DOHH2 (cell line): ENCODE results near the gene RFWD3.

ENCODE experiments used
- H3F3A ChIP-seq: fragments of 200-600 bp; sonication (generic), shearing (Covaris generic); 2 replicates; pipeline ENCODE4 v1.6.0; 2016; ENCODE audit warnings: antibody characterized with exemption, mild to moderate bottlenecking; ENCODE audit not compliant: control insufficient read depth, insufficient read depth
- H3K27ac ChIP-seq: fragments of 200-600 bp; sonication (generic); 2 replicates; pipeline ENCODE4 v1.5.1; 2014; ENCODE audit warnings: low read depth, mild to moderate bottlenecking, low read length, moderate library complexity
- H3K27me3 ChIP-seq: fragments of 200-600 bp; sonication (generic); 2 replicates; pipeline ENCODE4 v1.6.1; 2014; ENCODE audit warnings: mild to moderate bottlenecking, low read length, mixed read lengths; ENCODE audit not compliant: control insufficient read depth
- H3K36me3 ChIP-seq: fragments of 200-600 bp; sonication (generic); 2 replicates; pipeline ENCODE4 v1.6.1; 2014; ENCODE audit warnings: mild to moderate bottlenecking, low read length, moderate library complexity, mixed read lengths; ENCODE audit not compliant: control insufficient read depth
- H3K4me1 ChIP-seq: fragments of 200-600 bp; sonication (generic); 2 replicates; pipeline ENCODE4 v1.6.1; 2014; ENCODE audit warnings: mild to moderate bottlenecking, low read length, mixed read lengths; ENCODE audit not compliant: control insufficient read depth
- H3K4me2 ChIP-seq: fragments of 200-600 bp; sonication (generic); 2 replicates; pipeline ENCODE4 v1.6.0; 2014; ENCODE audit warnings: mild to moderate bottlenecking, low read length, moderate library complexity
- H3K4me3 ChIP-seq: fragments of 200-600 bp; sonication (generic); 2 replicates; pipeline ENCODE4 v1.5.1; 2014; ENCODE audit warnings: mild to moderate bottlenecking, low read length, mixed read lengths
- H3K79me2 ChIP-seq: fragments of 200-600 bp; sonication (generic); 2 replicates; pipeline ENCODE4 v1.6.1; 2014; ENCODE audit warnings: mild to moderate bottlenecking, low read length, mixed read lengths; ENCODE audit not compliant: control insufficient read depth
- H3K9me2 ChIP-seq: fragments of 200-600 bp; sonication (generic); replicated peaks from 2 replicates; pipeline ENCODE4 v1.6.1; 2014; ENCODE audit warnings: mild to moderate bottlenecking, low read length, mixed read lengths; ENCODE audit not compliant: control insufficient read depth
- H3K9me3 ChIP-seq: fragments of 200-600 bp; sonication (generic); 2 replicates; pipeline ENCODE4 v1.6.1; 2014; ENCODE audit warnings: antibody characterized with exemption, low read length, mixed read lengths; ENCODE audit not compliant: control insufficient read depth, insufficient read depth
- H4K20me1 ChIP-seq: fragments of 200-600 bp; sonication (generic); 2 replicates; pipeline ENCODE4 v1.6.0; 2014; ENCODE audit warnings: low read depth, mild to moderate bottlenecking, antibody characterized with exemption, low read length, moderate library complexity; ENCODE audit not compliant: control insufficient read depth, insufficient read depth
- CTCF ChIP-seq: fragments of 200-600 bp; sonication (generic); IDR thresholded peaks from one replicate; pipeline ENCODE4 v1.5.1; 2014; ENCODE audit warnings: antibody characterized with exemption, mild to moderate bottlenecking, low read depth, low read length; ENCODE audit not compliant: poor library complexity, severe bottlenecking
- EZH2phosphoT487 ChIP-seq: fragments of 200-600 bp; sonication (generic); IDR thresholded peaks from 2 replicates; pipeline ENCODE4 v1.6.1; 2017; ENCODE audit warnings: borderline replicate concordance, mild to moderate bottlenecking, antibody characterized with exemption, low read length, moderate library complexity, mixed read lengths

Gene RFWD3

GRCh38 chr16:74700438-74701225, 34.0 kb upstream of the RFWD3 start, which contains the start of gene MLKL:
TSS of gene MLKL (minus strand) at chr16:74700862. CDS start at chr16:74695757, 5,105 bp downstream.
- TF ChIP-seq EZH2phosphoT487 (no peak), CTCF (peak; percentile 24)
- H3K9me3 ChIP-seq: no peaks in the 10 kb centered on the region
- H3K36me3 ChIP-seq: no peaks in the 10 kb centered on the region
- no peaks in the 10 kb centered on the region for H3K9me2 ChIP-seq
- no peak within 1 kb of the TSS for H3K27ac ChIP-seq
- H3K79me2 ChIP-seq: no peaks in the 10 kb centered on the region
- peak within 1 kb of the TSS; percentile 49 for H3K4me3 ChIP-seq
- peak within 1 kb of the TSS; percentile 73 for H3K4me2 ChIP-seq
- H4K20me1 ChIP-seq: no peaks in the 10 kb centered on the region
- H3K27me3 ChIP-seq: peaks cover 36% of the 10 kb centered on the region
- H3F3A ChIP-seq: peaks cover 6% of the 10 kb centered on the region; the same call in 1 of the 2 replicates
- peaks cover 45% of the 10 kb centered on the region for H3K4me1 ChIP-seq

- H3K27ac ChIP-seq: no peak overlapping the region
- peak overlapping the region; percentile 73 for H3K4me2 ChIP-seq
- H4K20me1 ChIP-seq: no peaks in the 10 kb centered on the region
- H3K9me3 ChIP-seq: no peaks in the 10 kb centered on the region
- no peaks in the 10 kb centered on the region for H3K79me2 ChIP-seq
- TF ChIP-seq EZH2phosphoT487 (no peak), CTCF (no peak)
- H3K36me3 ChIP-seq: no peaks in the 10 kb centered on the region
- H3K27me3 ChIP-seq: peaks cover 36% of the 10 kb centered on the region
- H3K4me3 ChIP-seq: peak overlapping the region; percentile 49
- no peaks in the 10 kb centered on the region for H3K9me2 ChIP-seq
- H3F3A ChIP-seq: peaks cover 6% of the 10 kb centered on the region; the same call in 1 of the 2 replicates
- peaks cover 45% of the 10 kb centered on the region for H3K4me1 ChIP-seq
These were observed 33.4 kb upstream of the RFWD3 start for GRCh38 chr16:74700116-74700437.

GRCh38 chr16:74699666-74700065, 33.0 kb upstream of the RFWD3 start:
- no peak overlapping the region for H3K27ac ChIP-seq
- peaks cover 6% of the 10 kb centered on the region; the same call in 1 of the 2 replicates for H3F3A ChIP-seq
- no peaks in the 10 kb centered on the region for H3K9me3 ChIP-seq
- peak overlapping the region; percentile 73 for H3K4me2 ChIP-seq
- peak overlapping the region; percentile 10; the same call in 1 of the 2 replicates for H3K4me3 ChIP-seq
- no peaks in the 10 kb centered on the region for H3K9me2 ChIP-seq
- H3K79me2 ChIP-seq: no peaks in the 10 kb centered on the region
- peaks cover 45% of the 10 kb centered on the region for H3K4me1 ChIP-seq
- TF ChIP-seq CTCF (no peak), EZH2phosphoT487 (no peak)
- H3K27me3 ChIP-seq: peaks cover 36% of the 10 kb centered on the region
- H3K36me3 ChIP-seq: no peaks in the 10 kb centered on the region
- no peaks in the 10 kb centered on the region for H4K20me1 ChIP-seq
